SK-N-SH (cell line): ENCODE data around the gene RBMS3. TPM values are rescaled to one million over a fixed set of nuclear protein-coding genes. Genes with fewer than 3 reads are reported as not detected.

Experiments used
- CTCF ChIA-PET: fragments of 300-600, 350-600 bp; formaldehyde crosslinking; extraction: SDS; loops from one replicate; lab custom pipeline; 2021; lab: Yijun Ruan, JAX
- POLR2A ChIA-PET: fragments of 350-600 bp; sonication (Branson Sonifier 250); formaldehyde crosslinking; extraction: SDS; loops from one replicate; lab custom pipeline; 2020; ENCODE audit warnings: antibody characterized with exemption, inconsistent platforms; lab: Yijun Ruan, JAX
- DNase-seq: peaks from one replicate; pipeline ENCODE4 v3.0.0; 2012
- H2AFZ ChIP-seq: fragments of 200-600 bp; sonication (generic); 2 replicates; pipeline ENCODE4 v1.8.1; 2016; ENCODE audit warnings: antibody characterized with exemption, mild to moderate bottlenecking, low read depth
- H3F3A ChIP-seq: fragments of 200-600 bp; sonication (generic); replicated peaks from 2 replicates; pipeline ENCODE3; 2016; ENCODE audit warnings: antibody characterized with exemption, mild to moderate bottlenecking; ENCODE audit not compliant: insufficient read depth
- H3K27ac ChIP-seq, 2 experiments: fragments of 200-500 bp in 1 of 2; fragments of 200-600 bp in 1 of 2; sonication (Bioruptor generic) in 1 of 2; sonication (generic), shearing (Covaris generic) in 1 of 2; 2 replicates each; pipeline versions ENCODE4 v1.5.1 to v1.6.1; 2014 to 2016; ENCODE audit warnings: low read depth in 2 of 2, inconsistent platforms in 1 of 2, low read length in 1 of 2, mild to moderate bottlenecking in 1 of 2, mixed read lengths in 1 of 2
- H3K27me3 ChIP-seq: fragments of 200-600 bp; sonication (generic), shearing (Covaris generic); 2 replicates; pipeline ENCODE4 v1.6.1; 2016; ENCODE audit warnings: mixed run types; ENCODE audit not compliant: insufficient read depth
- H3K36me3 ChIP-seq, 2 experiments: fragments of 200-500 bp in 1 of 2; fragments of 200-600 bp in 1 of 2; sonication (Bioruptor generic) in 1 of 2; sonication (generic) in 1 of 2; replicated peaks in 1 of 2; 2 replicates each; pipeline versions ENCODE3 to v1.5.1; 2014 to 2016; ENCODE audit warnings: low read length in 1 of 2, mild to moderate bottlenecking in 1 of 2; ENCODE audit not compliant: insufficient read depth in 2 of 2, control insufficient read depth in 1 of 2
- H3K4me1 ChIP-seq, 2 experiments: fragments of 200-500 bp in 1 of 2; fragments of 200-600 bp in 1 of 2; sonication (Bioruptor generic) in 1 of 2; sonication (generic), shearing (Covaris generic) in 1 of 2; 2 replicates each; pipeline versions ENCODE4 v1.5.1 to v1.6.1; 2014 to 2016; ENCODE audit warnings: low read depth in 1 of 2, low read length in 1 of 2, mixed run types in 1 of 2; ENCODE audit not compliant: insufficient read depth in 2 of 2, control insufficient read depth in 1 of 2
- H3K4me2 ChIP-seq: fragments of 200-600 bp; sonication (generic), shearing (Covaris generic); 2 replicates; pipeline ENCODE4 v1.6.1; 2017; ENCODE audit warnings: mixed run types
- H3K4me3 ChIP-seq, 2 experiments: fragments of 200-500 bp in 1 of 2; fragments of 200-600 bp in 1 of 2; sonication (Bioruptor generic) in 1 of 2; sonication (generic), shearing (Covaris generic) in 1 of 2; 2 replicates each; pipeline versions ENCODE4 v1.5.1 to v1.8.1; 2014 to 2016; ENCODE audit warnings: low read depth in 2 of 2, inconsistent platforms in 1 of 2, low read length in 1 of 2, mild to moderate bottlenecking in 1 of 2, mixed read lengths in 1 of 2, moderate library complexity in 1 of 2
- H3K79me2 ChIP-seq: fragments of 200-600 bp; sonication (generic); 2 replicates; pipeline ENCODE4 v1.8.1; 2017; ENCODE audit warnings: mild to moderate bottlenecking; ENCODE audit not compliant: insufficient read depth
- H3K9ac ChIP-seq: fragments of 200-600 bp; sonication (generic); 2 replicates; pipeline ENCODE4 v1.6.1; 2017; ENCODE audit warnings: mixed run types
- H3K9me2 ChIP-seq: fragments of 200-600 bp; sonication (generic); 2 replicates; pipeline ENCODE4 v1.6.1; 2017; ENCODE audit warnings: mixed run types
- H3K9me3 ChIP-seq: fragments of 200-600 bp; sonication (generic); 2 replicates; pipeline ENCODE4 v1.6.1; 2017; ENCODE audit warnings: mixed run types, mild to moderate bottlenecking, moderate library complexity
- H4K20me1 ChIP-seq: fragments of 200-600 bp; sonication (generic); 2 replicates; pipeline ENCODE4 v1.6.1; 2017; ENCODE audit warnings: mild to moderate bottlenecking, mixed run types; ENCODE audit not compliant: insufficient read depth
- EZH2phosphoT487 ChIP-seq: fragments of 200-600 bp; sonication (generic); IDR thresholded peaks from 2 replicates; pipeline ENCODE4 v1.6.1; 2017; ENCODE audit warnings: low read depth, mixed run types, mild to moderate bottlenecking, antibody characterized with exemption, moderate library complexity, borderline replicate concordance
- GATA2 ChIP-seq: sonication (generic); formaldehyde crosslinking; IDR thresholded peaks from 2 replicates; pipeline ENCODE4 v1.5.0; 2020; ENCODE audit warnings: mild to moderate bottlenecking, missing genetic modification reagents
- NRF1 ChIP-seq: IDR thresholded peaks from 2 replicates; pipeline ENCODE4 v1.6.1; 2012; ENCODE audit warnings: low read depth, mild to moderate bottlenecking, low read length
- POLR2AphosphoS5 ChIP-seq: IDR thresholded peaks from 2 replicates; pipeline ENCODE4 v1.6.1; 2012; ENCODE audit warnings: low read depth, low read length
- TAF1 ChIP-seq: IDR thresholded peaks from 2 replicates; pipeline ENCODE4 v1.6.1; 2012; ENCODE audit warnings: low read depth, mild to moderate bottlenecking, low read length, moderate library complexity, borderline replicate concordance
- TEAD4 ChIP-seq: IDR thresholded peaks from 2 replicates; pipeline ENCODE4 v1.4.0; 2012; ENCODE audit warnings: mild to moderate bottlenecking, borderline replicate concordance; ENCODE audit not compliant: insufficient read depth
- YY1 ChIP-seq: IDR thresholded peaks from 2 replicates; pipeline ENCODE4 v1.4.0; 2012; ENCODE audit warnings: low read depth, mild to moderate bottlenecking
- WGBS: methylation state at CpG from one replicate; pipeline ENCODE4 v1.1.6; 2017; ENCODE audit warnings: low lambda C conversion rate; 5-methylcytosine and 5-hydroxymethylcytosine counted together
- polyA plus RNA-seq, 3 experiments: library from polyadenylated mRNA; depleted of rRNA; stranded (reverse); fragments of >200 nt; gene quantifications; 2 replicates each; pipeline ENCODE4 v1.2.3, GENCODE V29; 2012
- TF ChIP-seq, protein P1 (sequence below): IDR thresholded peaks from 2 replicates; pipeline ENCODE4; 2012
- TF ChIP-seq, protein P2 (sequence below): IDR thresholded peaks from 2 replicates; pipeline ENCODE4 v1.6.1; 2012; ENCODE audit warnings: mild to moderate bottlenecking, low read depth, low read length, moderate library complexity
- TF ChIP-seq, protein P3 (sequence below): IDR thresholded peaks from 2 replicates; pipeline ENCODE4 v1.4.0; 2012; ENCODE audit warnings: low read depth, borderline replicate concordance
- TF ChIP-seq, protein P4 (sequence below): fragments of 150-350 bp; IDR thresholded peaks from 2 replicates; pipeline ENCODE4 v1.6.1; 2017; ENCODE audit warnings: antibody characterized with exemption, low read length, low read depth, borderline replicate concordance

The RBMS3 gene
- polyA plus RNA-seq, 1 of the 3 experiments (the other 2 are of a cell fraction): 8.2 TPM

- Histone ChIP-seq H3K27ac (peak overlapping the region in 1 of 2 experiments; percentile 81; a peak in 2 of 4 replicates), H3K9me3 (peaks cover 7% of the 10 kb centered on the region; the same call in 1 of the 2 replicates), H3K27me3 (no peaks in the 10 kb centered on the region), H3K4me3 (no peak overlapping the region), H3K9me2 (no peaks in the 10 kb centered on the region), H3K9ac (no peak overlapping the region), H3K4me1 (peaks cover 0 to 17% of the 10 kb centered on the region in 2 experiments; a peak in 2 of 4 replicates), H3K4me2 (no peak overlapping the region), H2AFZ (no peak overlapping the region), H3F3A (peaks cover 11% of the 10 kb centered on the region), H3K79me2 (peaks cover 32% of the 10 kb centered on the region; the same call in 1 of the 2 replicates), H4K20me1 (no peaks in the 10 kb centered on the region), H3K36me3 (peaks cover 0 to 5% of the 10 kb centered on the region in 2 experiments)
- DNase-seq: no peak
- CTCF ChIA-PET: interaction anchor here (1.4 to 1.6 kb wide), 2 partner anchors 15 to 423 kb away, joined by 3 read pairs; no protein-coding TSS in a partner anchor
- POLR2A ChIA-PET: no interaction called here
- TF ChIP-seq, protein P1, sequence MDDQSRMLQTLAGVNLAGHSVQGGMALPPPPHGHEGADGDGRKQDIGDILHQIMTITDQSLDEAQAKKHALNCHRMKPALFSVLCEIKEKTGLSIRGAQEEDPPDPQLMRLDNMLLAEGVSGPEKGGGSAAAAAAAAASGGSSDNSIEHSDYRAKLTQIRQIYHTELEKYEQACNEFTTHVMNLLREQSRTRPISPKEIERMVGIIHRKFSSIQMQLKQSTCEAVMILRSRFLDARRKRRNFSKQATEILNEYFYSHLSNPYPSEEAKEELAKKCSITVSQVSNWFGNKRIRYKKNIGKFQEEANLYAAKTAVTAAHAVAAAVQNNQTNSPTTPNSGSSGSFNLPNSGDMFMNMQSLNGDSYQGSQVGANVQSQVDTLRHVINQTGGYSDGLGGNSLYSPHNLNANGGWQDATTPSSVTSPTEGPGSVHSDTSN: no peak
- TF ChIP-seq TAF1 (no peak), YY1 (no peak), NRF1 (no peak), EZH2phosphoT487 (no peak), TEAD4 (no peak), GATA2 (no peak)
- TF ChIP-seq, protein P2, sequence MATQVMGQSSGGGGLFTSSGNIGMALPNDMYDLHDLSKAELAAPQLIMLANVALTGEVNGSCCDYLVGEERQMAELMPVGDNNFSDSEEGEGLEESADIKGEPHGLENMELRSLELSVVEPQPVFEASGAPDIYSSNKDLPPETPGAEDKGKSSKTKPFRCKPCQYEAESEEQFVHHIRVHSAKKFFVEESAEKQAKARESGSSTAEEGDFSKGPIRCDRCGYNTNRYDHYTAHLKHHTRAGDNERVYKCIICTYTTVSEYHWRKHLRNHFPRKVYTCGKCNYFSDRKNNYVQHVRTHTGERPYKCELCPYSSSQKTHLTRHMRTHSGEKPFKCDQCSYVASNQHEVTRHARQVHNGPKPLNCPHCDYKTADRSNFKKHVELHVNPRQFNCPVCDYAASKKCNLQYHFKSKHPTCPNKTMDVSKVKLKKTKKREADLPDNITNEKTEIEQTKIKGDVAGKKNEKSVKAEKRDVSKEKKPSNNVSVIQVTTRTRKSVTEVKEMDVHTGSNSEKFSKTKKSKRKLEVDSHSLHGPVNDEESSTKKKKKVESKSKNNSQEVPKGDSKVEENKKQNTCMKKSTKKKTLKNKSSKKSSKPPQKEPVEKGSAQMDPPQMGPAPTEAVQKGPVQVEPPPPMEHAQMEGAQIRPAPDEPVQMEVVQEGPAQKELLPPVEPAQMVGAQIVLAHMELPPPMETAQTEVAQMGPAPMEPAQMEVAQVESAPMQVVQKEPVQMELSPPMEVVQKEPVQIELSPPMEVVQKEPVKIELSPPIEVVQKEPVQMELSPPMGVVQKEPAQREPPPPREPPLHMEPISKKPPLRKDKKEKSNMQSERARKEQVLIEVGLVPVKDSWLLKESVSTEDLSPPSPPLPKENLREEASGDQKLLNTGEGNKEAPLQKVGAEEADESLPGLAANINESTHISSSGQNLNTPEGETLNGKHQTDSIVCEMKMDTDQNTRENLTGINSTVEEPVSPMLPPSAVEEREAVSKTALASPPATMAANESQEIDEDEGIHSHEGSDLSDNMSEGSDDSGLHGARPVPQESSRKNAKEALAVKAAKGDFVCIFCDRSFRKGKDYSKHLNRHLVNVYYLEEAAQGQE: no peak
- TF ChIP-seq, protein P3, sequence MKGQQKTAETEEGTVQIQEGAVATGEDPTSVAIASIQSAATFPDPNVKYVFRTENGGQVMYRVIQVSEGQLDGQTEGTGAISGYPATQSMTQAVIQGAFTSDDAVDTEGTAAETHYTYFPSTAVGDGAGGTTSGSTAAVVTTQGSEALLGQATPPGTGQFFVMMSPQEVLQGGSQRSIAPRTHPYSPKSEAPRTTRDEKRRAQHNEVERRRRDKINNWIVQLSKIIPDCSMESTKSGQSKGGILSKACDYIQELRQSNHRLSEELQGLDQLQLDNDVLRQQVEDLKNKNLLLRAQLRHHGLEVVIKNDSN: no peak
- WGBS: 67% methylated on average over 2 of the region's 2 CpGs
Observed at GRCh38 chr3:29568355-29568754, 287.5 kb downstream of the RBMS3 start.

DNA sequence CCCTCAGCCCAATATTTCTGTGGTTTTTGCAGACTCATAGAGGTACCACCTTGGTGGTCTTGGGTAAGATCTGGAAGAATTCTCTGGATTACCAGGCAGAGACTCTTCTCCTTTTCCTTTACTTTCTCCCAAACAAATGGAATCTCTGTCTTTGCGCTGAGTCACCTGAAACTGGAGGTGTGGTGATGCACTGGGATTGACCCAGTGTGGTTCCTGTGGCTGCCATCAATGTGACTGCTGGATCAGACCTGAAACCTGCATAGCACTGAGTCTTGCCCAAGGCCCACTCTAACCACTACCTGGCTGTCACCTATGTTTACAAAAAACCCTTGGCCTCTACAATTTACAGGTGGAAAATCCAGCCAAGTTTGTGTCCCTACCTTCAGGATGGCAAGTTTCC, 295.3 kb downstream of the RBMS3 start:
- H3K36me3 ChIP-seq: peaks cover 0 to 5% of the 10 kb centered on the region in 2 experiments
- no peaks in the 10 kb centered on the region for H3K9me2 ChIP-seq
- H2AFZ ChIP-seq: no peak overlapping the region
- DNase-seq: no peak
- H3K79me2 ChIP-seq: peaks cover 75% of the 10 kb centered on the region
- no peak overlapping the region for H3K4me2 ChIP-seq
- H3F3A ChIP-seq: peaks cover 2% of the 10 kb centered on the region
- H4K20me1 ChIP-seq: peaks cover 12% of the 10 kb centered on the region; the same call in 1 of the 2 replicates
- H3K9ac ChIP-seq: no peak overlapping the region
- ChIA-PET POLR2A (interaction anchor here (0.7 kb wide), 1 partner anchor 70 kb away, joined by 3 read pairs; no protein-coding TSS in a partner anchor), CTCF (interaction anchor here (0.7 kb wide), 1 partner anchor 449 kb away, joined by 4 read pairs; no protein-coding TSS in a partner anchor)
- H3K27ac ChIP-seq: peak overlapping the region in 1 of 2 experiments; percentile 28; a peak in 1 of 4 replicates
- TF ChIP-seq, protein P4, sequence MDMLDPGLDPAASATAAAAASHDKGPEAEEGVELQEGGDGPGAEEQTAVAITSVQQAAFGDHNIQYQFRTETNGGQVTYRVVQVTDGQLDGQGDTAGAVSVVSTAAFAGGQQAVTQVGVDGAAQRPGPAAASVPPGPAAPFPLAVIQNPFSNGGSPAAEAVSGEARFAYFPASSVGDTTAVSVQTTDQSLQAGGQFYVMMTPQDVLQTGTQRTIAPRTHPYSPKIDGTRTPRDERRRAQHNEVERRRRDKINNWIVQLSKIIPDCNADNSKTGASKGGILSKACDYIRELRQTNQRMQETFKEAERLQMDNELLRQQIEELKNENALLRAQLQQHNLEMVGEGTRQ: no peak
- TF ChIP-seq POLR2AphosphoS5: no peak
- H3K27me3 ChIP-seq: no peaks in the 10 kb centered on the region
- peaks cover 0 to 18% of the 10 kb centered on the region in 2 experiments; a peak in 3 of 4 replicates for H3K4me1 ChIP-seq
- WGBS: 100% methylated on average over 1 of the region's 1 CpG
- peaks cover 11% of the 10 kb centered on the region; the same call in 1 of the 2 replicates for H3K9me3 ChIP-seq
- H3K4me3 ChIP-seq: no peak overlapping the region
